Coronary artery (tissue), 2 donors: ENCODE measurements around the gene FIBIN.

Experiments
- DNase-seq: peaks from one replicate; pipeline ENCODE4 v3.0.0-alpha.2; 2017; ENCODE audit warnings: low spot score
- H3K27ac ChIP-seq, 2 donors: fragments of 200-600 bp; sonication (generic); one replicate each; pipeline ENCODE4 v1.5.1; 2016 to 2019
- H3K4me3 ChIP-seq: fragments of 200-600 bp; sonication (generic); 2 replicates; pipeline ENCODE4 v1.5.1; 2016; ENCODE audit warnings: mild to moderate bottlenecking, moderate library complexity
- CTCF ChIP-seq: fragments of 200-600 bp; sonication (generic); IDR thresholded peaks from one replicate; pipeline ENCODE4 v1.5.1; 2019; ENCODE audit warnings: antibody characterized with exemption

Gene FIBIN

GRCh38 chr11:27008811-27009535 lies 15.1 kb downstream of the FIBIN start:
- TF ChIP-seq CTCF: no peak
- H3K4me3 ChIP-seq: no peak overlapping the region
- no peak for DNase-seq
- no peak overlapping the region for H3K27ac ChIP-seq

DNA sequence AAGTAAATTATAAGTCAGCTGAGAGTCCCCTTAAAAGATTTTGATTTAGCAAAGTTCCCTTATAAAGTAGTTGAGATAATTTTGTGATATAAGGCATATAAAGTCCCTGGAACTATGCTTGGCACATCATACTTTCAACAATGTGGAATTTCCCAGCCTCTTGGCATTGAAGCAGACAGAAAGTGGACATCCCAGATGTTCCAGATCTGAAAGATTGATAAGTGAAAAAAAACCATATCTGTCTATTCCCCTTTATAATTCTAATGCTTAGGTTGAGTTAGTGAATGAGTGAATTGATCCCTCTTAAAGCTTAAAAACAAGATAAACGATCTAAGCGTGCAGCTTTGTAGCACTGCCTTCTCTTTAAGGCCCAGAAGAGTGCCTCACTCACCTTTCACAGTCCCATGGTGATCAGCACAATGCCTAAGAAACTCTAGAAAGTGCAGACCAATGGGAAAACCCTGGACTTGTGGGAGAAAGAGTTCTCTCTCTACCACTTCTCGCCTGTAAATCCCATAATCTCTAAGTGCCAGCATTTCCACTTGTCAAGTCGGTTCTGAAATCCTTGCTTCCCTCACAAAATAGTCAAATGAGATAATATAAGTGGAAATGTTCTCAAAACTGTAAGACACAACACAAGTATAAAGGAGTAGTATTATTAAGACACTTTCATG lies 17.8 kb downstream of the FIBIN start:
- TF ChIP-seq CTCF: no peak
- peak overlapping the region in 1 of 2 donors; percentile 50 for H3K27ac ChIP-seq
- no peak for DNase-seq
- H3K4me3 ChIP-seq: no peak overlapping the region

GRCh38 chr11:27012234-27012921 lies 18.5 kb downstream of the FIBIN start:
- DNase-seq: no peak
- TF ChIP-seq CTCF: no peak
- no peak overlapping the region for H3K4me3 ChIP-seq
- H3K27ac ChIP-seq: peak overlapping the region in 1 of 2 donors; percentile 50

DNA sequence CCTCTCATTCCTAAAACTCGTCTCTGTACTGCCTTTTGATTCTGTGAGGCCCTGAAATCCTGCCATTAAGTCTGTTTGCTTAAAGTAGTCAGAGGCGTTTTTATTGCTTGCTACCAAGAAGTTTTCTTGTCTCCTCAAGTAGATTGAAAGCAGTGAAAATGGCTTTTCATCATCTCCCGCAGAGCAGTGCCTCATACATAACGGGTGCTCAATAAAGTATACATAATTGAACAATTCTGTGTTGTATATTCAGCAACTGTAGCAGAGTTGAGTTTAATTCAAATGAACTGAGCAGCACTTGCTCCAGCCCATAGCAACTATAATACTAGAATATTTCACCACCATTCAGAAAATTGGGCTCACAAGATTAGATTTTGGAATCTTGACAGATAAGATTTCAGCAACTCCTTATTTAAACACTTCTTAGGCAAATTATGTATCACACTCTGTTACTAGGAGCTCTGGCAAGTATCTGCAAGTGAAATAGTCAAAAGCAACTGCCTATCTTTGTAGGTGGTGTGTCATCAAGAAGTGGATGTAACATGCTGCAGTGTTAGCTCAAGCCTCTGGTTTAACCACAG lies 20.0 kb downstream of the FIBIN start:
- DNase-seq: no peak
- H3K27ac ChIP-seq: peak overlapping the region; percentile 21 to 41
- no peak for TF ChIP-seq CTCF
- H3K4me3 ChIP-seq: no peak overlapping the region

- no peak for DNase-seq
- peak overlapping the region; percentile 60 to 66 for H3K27ac ChIP-seq
- no peak overlapping the region for H3K4me3 ChIP-seq
- TF ChIP-seq CTCF: no peak
Measured at GRCh38 chr11:27018902-27019529, 25.1 kb downstream of the FIBIN start.

DNA sequence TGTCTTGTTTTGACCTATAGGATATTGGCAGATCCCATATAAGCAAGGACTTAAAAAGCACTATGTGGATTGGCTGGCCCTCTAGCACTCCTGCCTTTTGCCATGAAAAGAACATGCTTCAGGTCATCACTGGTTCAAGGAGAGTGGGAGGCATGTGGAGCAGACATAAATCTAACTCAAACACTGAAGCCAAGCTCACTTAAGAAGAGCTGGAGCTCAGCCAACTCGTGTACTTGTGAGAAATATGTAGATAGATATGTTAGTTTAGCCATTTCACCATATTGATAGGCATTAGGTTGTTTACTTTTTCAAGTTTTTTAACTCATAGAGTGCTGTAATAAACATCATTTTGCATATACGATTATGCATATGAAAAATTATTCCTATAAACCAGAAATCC lies 26.8 kb downstream of the FIBIN start:
- H3K4me3 ChIP-seq: no peak overlapping the region
- TF ChIP-seq CTCF: no peak

More for the DNA sequence above, 26.8 kb downstream of the FIBIN start:
- no peak for DNase-seq
- H3K27ac ChIP-seq: no peak overlapping the region
